ENCODE measurements around the gene SLC2A3.

The SLC2A3 gene

DNA sequence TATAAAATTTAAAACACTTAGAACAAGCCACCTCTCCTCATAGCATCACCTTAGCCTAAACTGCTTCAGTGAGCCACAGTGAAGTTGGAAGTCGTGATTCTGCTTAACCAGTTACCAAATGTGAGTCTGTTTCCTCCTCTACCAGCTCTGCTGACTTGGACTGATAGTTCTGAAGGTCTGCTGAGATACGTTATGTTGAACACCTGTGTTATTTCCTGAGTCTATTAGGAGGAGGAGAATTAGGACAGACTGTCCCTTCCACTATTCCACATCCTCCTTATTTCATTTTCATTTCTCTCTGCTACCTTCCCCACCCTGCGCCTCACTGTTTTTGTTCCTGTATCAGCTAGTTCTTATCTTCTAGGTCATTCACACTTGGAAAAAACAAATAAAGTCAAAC lies 65.7 kb downstream of the SLC2A3 start:
- no peak for DNase-seq (ENCODE audit: low read depth in 2 of 2)
- TF ChIP-seq, protein P1, sequence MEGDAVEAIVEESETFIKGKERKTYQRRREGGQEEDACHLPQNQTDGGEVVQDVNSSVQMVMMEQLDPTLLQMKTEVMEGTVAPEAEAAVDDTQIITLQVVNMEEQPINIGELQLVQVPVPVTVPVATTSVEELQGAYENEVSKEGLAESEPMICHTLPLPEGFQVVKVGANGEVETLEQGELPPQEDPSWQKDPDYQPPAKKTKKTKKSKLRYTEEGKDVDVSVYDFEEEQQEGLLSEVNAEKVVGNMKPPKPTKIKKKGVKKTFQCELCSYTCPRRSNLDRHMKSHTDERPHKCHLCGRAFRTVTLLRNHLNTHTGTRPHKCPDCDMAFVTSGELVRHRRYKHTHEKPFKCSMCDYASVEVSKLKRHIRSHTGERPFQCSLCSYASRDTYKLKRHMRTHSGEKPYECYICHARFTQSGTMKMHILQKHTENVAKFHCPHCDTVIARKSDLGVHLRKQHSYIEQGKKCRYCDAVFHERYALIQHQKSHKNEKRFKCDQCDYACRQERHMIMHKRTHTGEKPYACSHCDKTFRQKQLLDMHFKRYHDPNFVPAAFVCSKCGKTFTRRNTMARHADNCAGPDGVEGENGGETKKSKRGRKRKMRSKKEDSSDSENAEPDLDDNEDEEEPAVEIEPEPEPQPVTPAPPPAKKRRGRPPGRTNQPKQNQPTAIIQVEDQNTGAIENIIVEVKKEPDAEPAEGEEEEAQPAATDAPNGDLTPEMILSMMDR (IDR thresholded peaks at IDR 0.05; ENCODE audit: low read depth, low read length), result no peak
- H3K4me3 ChIP-seq (replicated peaks in 1 of 2; ENCODE audit: low read depth in 2 of 2, low read length in 2 of 2), result no peak overlapping the region

Data from cardiac fibroblast (primary cell).